Measurements from ENCODE around the gene TTC39B.

TTC39B gene

DNA sequence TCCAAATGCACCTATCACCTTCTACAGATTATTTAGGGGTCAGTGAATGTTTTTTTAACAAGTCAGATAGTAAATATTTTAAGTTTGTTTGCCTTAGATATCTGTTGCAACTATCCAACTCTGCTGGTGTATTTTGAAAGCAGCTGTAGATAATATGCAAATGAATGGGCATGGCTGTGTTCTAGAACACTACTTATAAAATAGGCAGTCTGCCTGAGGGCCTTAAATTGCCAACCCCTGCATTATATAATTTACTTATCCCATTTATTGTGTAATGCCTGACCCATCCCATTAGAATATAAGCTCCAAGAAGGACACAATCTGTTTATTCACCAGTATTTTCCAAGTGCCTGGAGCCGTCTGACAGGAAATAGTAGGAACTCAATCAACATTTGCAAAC lies 149.0 kb downstream of the TTC39B start:
- no peak for DNase-seq

DNA sequence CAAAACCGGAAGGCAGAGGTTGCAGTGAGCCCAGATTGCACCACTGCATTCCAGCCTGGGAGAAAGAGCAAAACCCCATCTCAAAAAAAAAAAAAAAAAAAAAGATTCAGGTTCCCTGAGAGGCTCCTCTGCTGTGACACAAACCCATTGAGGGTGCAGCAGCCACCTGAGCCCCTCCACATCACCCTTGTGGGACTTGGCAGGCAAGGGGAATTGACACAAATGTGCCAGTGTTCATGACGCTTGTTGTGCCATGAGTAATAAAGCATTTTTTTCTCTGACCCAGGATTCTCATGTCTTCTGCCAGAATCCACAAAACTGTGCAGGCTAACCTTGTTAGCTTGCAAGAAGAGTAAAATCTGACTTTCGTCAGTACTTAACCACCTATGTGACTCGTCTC lies 149.6 kb downstream of the TTC39B start:
- DNase-seq, result no peak

DNA sequence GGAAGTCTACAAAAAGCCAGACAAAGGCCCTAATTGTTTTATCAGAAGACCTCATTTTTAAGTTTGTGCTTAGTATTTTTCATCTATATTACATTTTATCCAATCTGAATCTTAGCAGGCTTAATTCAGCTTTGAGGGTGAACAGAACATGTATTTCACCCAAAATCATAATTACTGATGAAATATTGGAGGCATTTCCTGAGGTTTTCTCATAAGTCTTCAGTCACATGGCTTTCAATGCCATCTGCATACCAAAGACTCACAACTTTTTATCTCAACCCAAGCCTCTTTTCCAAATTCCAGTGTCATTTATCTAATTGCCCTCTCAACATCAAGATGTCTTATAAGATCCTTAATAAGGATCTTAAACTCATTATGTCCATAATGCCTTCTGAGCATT lies 150.8 kb downstream of the TTC39B start:
- no peak for DNase-seq

DNA sequence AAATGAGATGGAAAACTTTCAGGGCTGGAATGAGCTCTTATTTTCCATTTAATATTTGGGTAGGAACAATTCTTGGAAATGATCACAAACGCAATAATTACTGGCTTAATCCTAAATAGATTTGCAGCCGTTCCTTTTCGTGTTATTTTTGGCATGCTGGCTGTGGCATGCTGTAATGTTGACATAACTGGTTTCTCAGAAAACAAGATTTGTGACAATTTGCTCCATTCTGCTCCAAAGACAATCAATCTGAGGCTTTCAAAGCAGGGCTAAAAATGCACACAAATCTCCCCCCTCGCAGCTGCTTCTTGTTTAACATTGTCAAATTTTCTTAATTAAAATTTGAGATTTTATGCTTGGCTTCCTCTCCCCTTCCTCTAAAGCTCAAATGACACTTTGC lies 151.2 kb downstream of the TTC39B start:
- DNase-seq, result no peak

DNA sequence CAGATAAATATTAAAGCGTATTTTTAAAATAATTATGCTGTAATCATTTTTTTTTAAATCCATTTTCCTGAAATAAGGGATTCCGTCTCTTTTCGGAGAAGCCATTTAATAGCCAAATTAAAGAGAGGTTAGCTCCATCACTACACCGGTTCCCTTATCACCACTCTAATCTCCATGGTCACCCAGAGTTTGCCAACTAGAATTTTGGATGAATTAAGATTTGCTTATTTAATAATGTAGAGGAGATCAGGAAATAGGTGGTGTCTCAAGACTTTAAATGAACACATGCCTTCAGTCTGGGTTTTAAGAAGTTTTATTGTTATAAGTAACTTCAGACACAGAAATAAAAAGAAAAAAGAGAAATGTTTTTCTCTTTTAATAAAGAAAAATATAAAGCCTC lies 151.7 kb downstream of the TTC39B start:
- DNase-seq, result no peak

DNA sequence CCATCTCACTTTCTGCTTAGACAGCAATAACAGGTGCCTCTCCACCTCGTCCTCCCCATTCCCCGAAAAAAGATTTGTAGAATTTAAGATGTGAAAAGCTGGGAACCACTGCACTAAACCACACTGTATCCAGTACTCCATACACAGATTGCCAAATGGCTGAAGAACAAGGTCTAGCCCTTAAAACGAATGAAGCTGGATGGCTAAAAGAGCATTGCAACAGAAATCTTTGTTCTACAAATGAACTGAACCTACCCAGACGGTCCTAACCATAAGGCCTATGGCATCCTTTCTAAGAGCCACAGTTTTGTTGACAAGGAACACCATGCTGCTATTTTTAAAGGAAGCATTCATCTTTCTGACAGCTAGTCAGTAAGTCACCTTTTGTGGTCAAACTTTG lies 152.3 kb downstream of the TTC39B start:
- no peak for DNase-seq

DNA sequence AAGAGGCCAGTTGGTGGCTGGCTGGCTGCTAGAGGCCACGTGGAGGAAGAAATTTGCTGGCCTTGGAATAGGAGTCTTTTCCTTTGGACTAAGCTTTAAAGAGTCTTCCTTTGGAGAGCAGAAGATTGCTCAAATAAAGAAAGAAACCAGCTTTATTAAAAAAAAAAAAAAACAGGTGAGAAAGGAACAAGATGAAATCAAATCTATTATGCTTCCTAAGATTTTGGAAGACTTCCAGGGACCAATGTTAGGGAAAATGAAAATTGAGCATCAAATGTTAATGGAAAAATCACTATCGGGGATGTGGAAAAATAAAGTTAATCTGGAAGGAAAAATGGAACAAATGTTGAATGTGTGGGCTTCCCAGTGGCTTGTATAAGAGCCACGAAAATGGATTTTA lies 153.1 kb downstream of the TTC39B start:
- DNase-seq, result no peak

DNA sequence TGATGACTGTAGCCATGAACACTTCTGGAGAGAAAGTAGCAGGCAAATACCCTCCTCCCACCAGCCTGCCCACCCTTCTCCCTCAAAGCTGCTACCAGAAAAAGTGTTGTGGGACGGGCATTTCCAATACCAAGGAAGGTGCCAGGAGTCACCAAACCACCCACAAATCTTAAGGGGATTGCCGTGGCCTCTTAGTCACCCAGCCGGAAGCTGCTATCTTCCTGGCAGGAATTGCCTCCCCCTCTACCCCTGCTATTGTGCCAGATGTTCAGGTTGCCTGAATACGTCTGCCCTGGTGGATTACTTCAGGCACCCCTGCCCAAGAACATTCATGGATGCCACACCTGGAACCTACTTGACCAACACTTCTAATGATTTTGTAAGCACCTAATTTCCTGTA lies 156.1 kb downstream of the TTC39B start:
- DNase-seq, result no peak

DNA sequence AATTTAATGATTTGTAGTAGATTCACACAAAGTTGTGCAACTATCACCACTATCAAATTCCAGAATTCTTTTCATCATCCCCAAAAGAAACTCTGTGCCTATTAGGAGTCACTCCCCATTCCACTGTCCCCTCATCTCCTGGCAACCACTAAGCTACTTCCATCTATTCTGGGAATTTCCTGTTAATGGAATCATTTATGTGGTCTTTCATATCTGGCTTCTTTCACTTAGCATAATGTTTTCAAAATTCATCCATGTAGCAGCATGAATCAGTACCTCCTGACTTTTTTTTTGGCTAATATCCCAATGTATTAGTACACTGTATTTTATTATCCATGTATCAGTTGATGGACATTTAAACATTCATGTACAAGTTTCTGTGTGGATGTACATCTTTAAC lies 157.6 kb downstream of the TTC39B start:
- no peak for DNase-seq

DNA sequence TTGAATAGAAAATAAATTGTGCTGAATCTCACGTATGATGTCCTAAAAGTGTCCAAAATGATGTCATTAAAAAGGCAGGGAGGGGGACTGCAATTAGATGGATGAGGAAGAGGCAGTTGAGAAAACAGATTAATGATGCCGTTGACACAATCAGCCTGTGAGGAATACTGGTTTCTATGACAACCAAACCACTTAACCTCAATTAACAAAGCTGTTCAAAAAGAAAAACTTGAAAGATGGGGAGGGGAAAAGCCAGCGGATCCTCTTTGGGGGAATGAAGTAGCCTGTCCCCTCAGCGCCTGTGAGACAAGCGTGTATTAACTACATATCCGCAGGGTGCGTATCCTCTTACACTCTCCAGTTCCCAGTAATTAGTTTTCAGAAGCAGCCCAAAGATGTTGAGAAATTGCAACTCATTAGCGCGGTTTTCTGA lies 160.7 kb downstream of the TTC39B start:
- DNase-seq, result no peak

DNA sequence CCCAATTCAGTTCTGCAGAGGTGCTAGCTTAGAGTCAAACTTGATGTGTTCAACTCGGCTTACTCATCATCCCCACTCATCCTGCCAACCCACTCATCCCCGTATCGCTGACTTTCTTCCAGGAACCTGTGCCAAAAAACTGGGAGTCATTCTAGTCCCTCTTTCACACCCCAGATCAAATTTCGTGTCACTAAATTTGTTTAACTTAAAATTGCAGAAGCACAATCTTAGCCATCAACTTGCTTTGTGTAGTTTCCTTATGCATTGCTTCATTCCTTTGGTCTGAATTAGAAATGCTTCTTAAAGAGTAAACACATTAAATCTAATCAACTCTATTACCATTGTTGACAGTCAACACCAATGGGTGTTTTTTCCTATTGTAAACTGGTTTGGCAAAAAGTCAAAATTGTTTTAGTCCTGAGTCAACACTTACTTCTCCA lies 162.4 kb downstream of the TTC39B start:
- no peak for DNase-seq

DNA sequence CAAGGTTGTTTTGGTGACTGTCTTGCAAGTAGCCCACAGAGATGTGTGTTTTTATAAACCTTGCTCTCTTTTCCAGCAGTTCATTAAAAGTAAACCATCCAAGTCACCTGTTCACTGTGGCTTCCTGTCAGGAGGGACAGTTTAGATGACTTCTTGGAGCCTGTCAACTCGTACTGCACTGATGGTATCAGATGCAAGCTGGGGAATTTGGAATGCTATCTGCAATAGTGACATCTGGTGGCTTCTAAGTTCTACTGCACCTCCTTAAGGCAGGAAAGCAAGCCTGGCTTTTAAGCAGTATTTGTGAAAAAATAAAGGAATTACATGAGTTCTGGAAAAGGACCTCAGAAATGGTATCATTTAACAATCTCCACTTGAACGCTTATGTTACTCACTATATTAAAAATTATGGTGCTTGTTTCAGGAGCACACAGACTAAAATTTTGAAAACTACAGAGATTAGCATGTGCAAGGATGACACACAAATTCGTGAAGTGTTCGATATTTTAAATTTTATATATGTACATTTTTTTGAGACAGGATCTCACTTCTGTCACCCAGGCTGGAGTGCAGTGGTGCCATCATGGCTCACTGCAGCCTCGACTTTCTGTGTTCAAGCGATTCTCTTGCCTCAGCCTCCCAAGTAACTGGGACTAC lies 164.0 kb downstream of the TTC39B start:
- DNase-seq, result peak; percentile 35

DNA sequence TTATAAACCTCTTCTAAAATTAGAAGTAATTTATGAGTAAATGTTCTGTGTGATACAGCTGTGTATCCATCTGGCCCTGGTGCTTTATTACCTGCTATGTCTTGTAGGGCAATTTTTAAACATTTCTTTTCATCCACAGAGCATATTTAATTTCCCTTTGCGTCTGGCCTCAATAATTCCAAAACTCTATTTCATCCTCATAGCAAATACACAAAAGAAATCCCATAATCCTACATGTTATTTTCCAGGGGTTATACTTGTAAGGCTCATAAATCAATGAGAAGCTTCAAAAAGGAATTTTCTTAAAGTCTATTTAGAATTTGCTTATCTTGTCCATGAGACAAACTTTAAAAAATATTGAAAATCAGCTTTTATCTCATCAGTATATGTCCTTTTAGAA lies 167.0 kb downstream of the TTC39B start:
- no peak for DNase-seq

DNA sequence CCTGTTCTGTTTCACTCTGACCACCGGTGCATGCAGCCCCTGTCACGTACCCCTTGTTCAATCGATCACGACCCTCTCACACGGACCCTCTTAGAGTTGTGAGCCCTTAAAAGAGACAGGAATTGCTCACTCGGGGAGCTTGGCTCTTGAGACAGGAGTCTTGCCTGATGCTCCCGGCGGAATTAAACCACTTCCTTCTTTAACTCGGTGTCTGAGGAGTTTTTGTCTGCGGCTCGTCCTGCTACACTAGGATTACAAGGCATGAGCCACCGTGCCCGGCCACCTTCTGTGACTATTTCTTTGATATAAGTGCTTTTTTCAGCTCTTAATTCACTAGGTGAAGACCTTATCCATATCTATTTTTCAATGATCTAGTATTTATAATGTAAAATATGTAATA lies 167.5 kb downstream of the TTC39B start:
- DNase-seq, result no peak

DNA sequence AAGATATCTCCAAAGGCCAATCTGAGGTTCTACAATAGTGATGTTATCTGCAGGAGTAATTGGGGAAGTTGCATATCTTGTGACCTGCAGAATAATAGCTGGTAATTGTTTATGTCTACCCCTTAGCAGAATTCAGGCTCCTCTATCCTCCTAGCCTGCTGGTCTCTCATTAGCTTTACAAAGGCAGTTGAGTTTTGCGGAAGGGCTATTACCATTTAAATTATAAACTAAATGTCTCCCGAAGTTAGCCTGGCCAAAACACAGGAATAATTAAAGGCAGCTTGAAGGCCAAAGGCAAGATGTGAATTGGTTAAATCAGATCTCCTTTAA lies 168.7 kb downstream of the TTC39B start:
- no peak for DNase-seq

DNA sequence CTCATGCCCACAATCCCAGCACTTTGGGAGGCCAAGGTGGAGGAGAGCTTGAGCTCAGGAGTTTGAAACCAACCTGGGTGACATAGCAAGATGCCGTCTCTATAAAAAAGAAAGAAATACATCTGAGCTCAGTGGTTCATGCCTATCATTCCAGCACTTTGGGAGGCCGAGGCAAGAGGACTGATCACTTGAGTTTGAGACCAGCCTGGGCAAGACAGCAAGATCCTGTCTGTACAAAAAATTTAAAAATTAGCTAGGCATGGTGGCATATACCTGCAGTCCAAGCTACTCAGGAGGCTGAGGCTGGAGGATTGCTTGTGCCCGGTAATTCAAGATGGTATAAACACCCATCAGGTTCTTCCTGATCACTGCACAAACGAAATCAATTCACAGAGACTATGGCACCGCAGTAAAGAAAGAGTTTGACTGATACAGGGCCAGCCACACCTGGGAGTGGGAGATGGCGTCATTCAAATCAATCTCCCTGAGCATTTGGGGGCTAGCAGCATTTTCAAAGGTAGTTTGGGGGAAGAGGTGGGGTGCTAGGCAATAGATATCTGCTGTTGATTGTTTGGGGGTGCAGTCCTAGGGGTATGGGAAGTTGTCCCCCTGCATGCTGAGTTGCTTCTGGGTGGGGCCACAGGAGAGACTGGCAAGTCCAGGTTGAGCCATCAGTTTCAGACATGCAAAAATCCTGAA lies 169.2 kb downstream of the TTC39B start:
- DNase-seq, result no peak

DNA sequence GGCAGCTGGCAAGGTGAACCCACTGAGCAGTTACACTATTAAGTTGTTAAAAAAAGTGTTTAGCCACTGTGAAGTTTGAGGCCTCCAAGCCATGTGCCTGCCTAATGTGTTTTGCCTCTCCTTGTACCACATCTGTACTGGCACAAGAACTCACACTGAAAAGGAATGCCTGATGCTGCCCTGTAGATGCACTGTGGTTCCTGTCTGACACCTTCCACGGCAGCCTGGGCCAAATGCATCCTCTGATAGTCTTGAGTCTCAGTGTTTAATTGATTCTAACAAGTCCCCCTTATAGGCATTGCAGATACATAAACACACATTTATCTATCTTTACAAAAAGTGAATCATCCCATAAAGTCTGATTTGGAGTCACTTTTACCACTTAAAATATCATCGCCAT lies 169.9 kb downstream of the TTC39B start:
- DNase-seq, result no peak

DNA sequence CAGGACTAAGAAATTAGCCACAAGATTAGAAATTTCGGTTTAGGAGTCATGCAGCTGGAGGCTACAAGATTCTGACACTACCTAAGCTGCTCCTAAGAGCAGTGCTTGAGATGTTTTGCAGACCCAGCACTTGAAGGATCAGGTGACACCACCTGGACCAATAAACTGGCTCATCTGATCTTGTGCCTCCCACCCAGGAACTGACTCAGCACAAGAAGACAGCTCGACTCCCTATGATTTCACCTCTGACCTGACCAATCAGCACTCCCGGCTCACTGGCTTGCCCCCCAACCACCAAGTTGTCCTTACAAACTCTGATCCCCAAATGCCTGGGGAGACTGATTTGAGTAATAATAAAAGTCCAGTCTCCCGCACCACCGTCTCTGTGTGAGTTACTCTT lies 170.4 kb downstream of the TTC39B start:
- peak; percentile 0 for DNase-seq

DNA sequence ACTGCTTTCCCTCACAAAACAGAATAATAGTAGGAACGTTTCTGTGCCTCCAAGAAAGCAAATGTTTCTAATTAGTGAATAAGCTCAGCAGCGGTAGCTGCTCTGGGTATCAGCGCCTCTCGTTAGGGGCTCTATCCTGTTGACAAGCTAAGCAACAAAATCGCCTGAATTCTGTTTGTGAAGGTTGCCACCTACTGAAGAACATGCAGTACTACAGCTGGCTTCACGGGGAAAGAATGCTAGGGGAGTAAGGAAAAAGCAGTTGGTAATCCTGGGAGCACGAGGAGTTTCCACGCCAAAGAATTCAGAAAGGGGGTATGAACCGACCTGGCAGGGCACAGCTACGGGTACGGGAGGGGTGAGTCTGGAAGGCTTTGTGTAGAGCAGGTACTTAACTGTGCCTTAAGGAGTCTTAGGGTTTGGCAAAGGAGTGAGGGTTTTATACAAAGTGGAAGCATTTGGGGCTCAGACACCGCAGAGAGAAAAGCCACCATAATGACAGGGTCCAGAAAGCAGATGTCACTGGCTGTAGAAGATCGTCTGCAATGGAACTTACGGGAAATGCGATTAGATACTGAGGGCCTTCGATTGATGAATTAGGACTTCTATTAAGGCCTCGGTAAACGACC lies 171.7 kb downstream of the TTC39B start:
- peak; percentile 63 for DNase-seq

DNA sequence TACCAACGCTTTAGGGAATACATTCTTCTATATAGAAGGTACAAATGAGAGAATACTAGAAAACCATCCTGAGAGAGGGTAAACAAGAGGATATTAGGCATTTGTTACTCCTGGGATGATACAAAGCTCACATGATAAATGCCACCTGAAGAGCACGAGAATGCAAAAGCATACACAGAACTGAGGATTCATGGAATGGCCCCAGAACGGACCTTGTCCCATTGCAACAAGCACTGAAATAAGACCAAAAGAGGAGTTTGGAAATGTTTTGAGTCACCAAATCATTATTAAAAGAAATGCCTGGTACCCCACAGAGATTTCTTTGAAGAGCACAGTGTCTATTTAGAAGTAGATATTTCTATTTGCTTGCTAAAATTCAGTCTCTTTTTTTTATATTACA lies 173.5 kb downstream of the TTC39B start:
- DNase-seq, result no peak

DNA sequence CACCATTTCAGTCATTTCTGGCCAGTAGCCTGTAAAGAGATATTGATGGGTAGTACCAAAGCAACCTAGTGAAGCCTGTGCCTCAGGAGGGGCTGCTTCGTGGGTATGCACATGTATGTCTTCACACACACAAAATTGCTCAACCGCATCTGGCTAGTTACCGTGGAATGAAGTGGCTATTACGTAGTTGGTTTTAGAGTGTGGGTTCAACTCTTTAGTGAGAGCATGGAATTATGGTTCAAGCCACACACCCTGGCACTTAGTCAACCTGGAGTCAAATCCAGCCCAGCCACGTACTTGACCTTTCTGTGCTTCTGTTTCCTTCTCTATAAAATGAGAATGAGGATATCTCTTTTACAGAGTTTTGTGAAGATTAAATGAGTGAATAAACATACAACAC lies 174.9 kb downstream of the TTC39B start:
- no peak for DNase-seq

DNA sequence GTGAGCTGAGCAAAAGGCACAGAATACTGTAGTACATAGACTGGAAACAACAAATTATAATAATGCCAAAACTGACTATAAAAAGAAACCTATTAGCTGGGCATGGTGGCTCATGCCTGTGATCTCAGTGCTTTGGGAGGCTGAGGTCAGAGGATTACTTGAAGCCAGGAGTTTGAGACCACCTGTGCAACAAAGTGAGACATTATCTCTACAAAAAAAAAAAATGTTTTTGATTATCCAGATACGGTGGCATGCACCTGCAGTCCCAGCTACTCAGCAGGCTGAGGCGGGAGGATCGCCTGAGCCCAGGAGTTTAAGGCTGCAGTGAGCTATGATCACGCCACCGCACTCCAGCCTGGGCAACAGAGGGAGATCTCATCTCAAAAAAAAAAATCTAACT lies 175.9 kb downstream of the TTC39B start:
- DNase-seq, result no peak

DNA sequence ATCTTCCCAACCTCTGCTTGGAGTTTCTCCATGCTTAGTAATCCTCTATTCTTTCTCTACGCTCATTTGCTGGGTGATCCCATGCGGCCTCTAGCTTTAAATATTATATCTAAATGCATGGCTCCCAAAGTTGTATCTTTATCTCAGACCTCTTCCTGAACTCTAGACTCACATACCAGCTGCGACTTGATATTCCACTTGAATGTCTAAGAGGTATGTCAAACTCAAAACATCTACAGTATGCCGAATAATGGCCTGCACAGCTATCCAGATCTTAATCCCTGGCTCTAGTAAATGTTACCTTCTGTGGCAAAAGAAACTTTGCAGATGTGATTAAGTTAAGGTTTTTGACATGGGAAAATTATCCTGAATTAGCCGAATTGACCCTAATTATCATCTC lies 179.2 kb downstream of the TTC39B start:
- no peak for DNase-seq

DNA sequence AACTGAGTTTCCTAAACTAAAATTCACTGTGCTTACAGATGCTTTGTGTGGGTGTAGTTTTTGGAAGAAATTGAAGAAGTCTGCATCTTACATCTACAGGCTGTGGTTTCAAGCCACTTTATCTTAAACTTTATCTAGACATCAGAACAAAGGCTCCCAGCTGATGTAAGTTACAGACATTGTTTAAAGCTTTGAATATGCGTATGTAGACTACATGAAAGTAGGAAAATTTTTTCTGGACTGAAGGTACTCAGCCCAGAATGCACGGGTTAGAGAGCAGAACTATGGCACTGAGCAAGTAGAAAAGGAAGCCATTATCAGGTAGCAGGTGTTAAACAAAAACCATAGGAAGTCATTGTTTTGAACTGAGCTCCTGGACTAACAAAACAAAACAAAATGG lies 185.4 kb downstream of the TTC39B start:
- DNase-seq, result no peak

DNA sequence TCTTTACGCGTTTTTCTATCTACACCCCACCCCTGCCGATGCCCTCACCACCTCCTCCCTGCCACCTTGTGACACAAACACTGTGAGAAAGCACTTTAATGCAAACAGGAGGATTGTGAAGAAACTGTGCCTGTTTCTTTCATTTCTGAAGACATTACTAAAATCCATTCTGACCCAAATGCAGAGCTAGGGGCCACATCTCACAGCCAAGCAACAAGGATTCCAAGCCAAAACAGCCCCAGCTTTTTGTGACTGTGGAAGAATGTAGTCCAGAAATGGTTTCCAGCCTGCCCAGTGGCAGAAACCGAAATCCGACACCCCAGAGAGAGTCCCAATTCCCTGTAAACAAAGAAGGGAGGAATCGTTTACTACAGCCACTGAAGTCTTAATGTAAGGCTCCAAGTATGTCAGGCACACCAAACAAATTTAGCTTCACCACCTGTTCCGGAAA lies 190.9 kb downstream of the TTC39B start:
- no peak for DNase-seq
